SU-DHL-6 (cell line): ENCODE measurements around the gene OR5AR1.

Experiments
- H2AFZ ChIP-seq: fragments of 200-600 bp; sonication (generic); 2 replicates; pipeline ENCODE4 v1.6.1; 2014; ENCODE audit warnings: low read depth, mild to moderate bottlenecking, moderate library complexity, mixed read lengths, antibody characterized with exemption, low read length; ENCODE audit not compliant: severe bottlenecking
- H3F3A ChIP-seq: fragments of 200-600 bp; shearing (Covaris generic); 2 replicates; pipeline ENCODE4 v1.6.0; 2016; ENCODE audit warnings: antibody characterized with exemption, mild to moderate bottlenecking; ENCODE audit not compliant: insufficient read depth
- H3K27ac ChIP-seq: fragments of 200-600 bp; sonication (generic); 2 replicates; pipeline ENCODE4 v1.5.1; 2016; ENCODE audit warnings: low read depth, mild to moderate bottlenecking, low read length, moderate library complexity, mixed read lengths
- H3K27me3 ChIP-seq: fragments of 200-600 bp; sonication (generic), shearing (Covaris generic); 2 replicates; pipeline ENCODE4 v1.6.0; 2014; ENCODE audit warnings: mild to moderate bottlenecking, low read length
- H3K36me3 ChIP-seq: fragments of 200-600 bp; sonication (generic); 2 replicates; pipeline ENCODE4 v1.6.1; 2014; ENCODE audit warnings: mild to moderate bottlenecking, low read length, mixed read lengths
- H3K4me2 ChIP-seq: fragments of 300-600, 200-600 bp; shearing (Covaris generic), sonication (generic); 2 replicates; pipeline ENCODE4 v1.6.0; 2014; ENCODE audit warnings: low read length, low read depth, mild to moderate bottlenecking; ENCODE audit not compliant: poor library complexity, severe bottlenecking
- H3K4me3 ChIP-seq: fragments of 200-600 bp; sonication (generic); 2 replicates; pipeline ENCODE4 v1.5.1; 2014; ENCODE audit warnings: antibody characterized with exemption, low read length, mild to moderate bottlenecking, mixed read lengths; ENCODE audit not compliant: insufficient read depth, poor library complexity, severe bottlenecking
- H3K79me2 ChIP-seq: fragments of 200-600 bp; sonication (generic); 2 replicates; pipeline ENCODE4 v1.6.1; 2014; ENCODE audit warnings: mild to moderate bottlenecking, low read length, moderate library complexity; ENCODE audit not compliant: insufficient read depth
- H3K9ac ChIP-seq: fragments of 200-600 bp; sonication (generic); 2 replicates; pipeline ENCODE4 v1.7.0; 2014; ENCODE audit warnings: mild to moderate bottlenecking, low read length
- H3K9me2 ChIP-seq: fragments of 200-600 bp; sonication (generic); replicated peaks from 2 replicates; pipeline ENCODE4 v1.6.1; 2014; ENCODE audit warnings: low read length; ENCODE audit not compliant: insufficient read depth
- H3K9me3 ChIP-seq: fragments of 200-600 bp; sonication (generic); 2 replicates; pipeline ENCODE4 v1.6.1; 2014; ENCODE audit warnings: low read length, mixed read lengths; ENCODE audit not compliant: insufficient read depth
- H4K20me1 ChIP-seq: fragments of 200-600 bp; sonication (generic); 2 replicates; pipeline ENCODE4 v1.6.1; 2014; ENCODE audit warnings: low read depth, mild to moderate bottlenecking, antibody characterized with exemption, low read length, moderate library complexity, mixed read lengths
- CTCF ChIP-seq: fragments of 200-600 bp; sonication (generic); IDR thresholded peaks from one replicate; pipeline ENCODE4 v1.5.1; 2017; ENCODE audit warnings: antibody characterized with exemption, mild to moderate bottlenecking, low read length, moderate library complexity; ENCODE audit not compliant: insufficient read depth, poor library complexity, severe bottlenecking
- EZH2phosphoT487 ChIP-seq: fragments of 200-600 bp; sonication (generic), shearing (Covaris generic); conservative IDR thresholded peaks from 2 replicates; pipeline ENCODE4 v1.6.1; 2018; ENCODE audit warnings: mild to moderate bottlenecking, antibody characterized with exemption, low read length, moderate library complexity, mixed read lengths

Gene OR5AR1

DNA sequence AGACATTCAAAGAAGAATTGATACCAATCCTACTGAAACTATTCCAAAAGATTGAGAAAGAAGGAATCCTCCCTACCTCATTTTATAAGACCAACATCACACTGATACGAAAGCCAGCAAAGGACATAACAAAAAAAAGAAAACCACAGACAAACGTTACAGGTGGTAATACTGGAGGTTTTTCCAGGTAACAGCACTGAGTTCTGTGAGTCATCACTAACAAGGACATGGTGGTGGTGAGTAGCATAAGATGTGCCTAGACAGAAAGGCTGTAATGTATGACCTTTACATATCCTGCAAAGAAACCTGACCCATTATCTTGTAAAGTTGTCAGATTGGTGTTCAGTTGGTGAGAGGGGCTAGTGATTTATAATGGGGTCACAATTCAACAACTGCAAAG lies 50.7 kb downstream of the OR5AR1 start:
- H3K4me3 ChIP-seq = no peak overlapping the region
- no peak overlapping the region for H3K4me2 ChIP-seq
- no peaks in the 10 kb centered on the region for H3K79me2 ChIP-seq
- no peaks in the 10 kb centered on the region for H3F3A ChIP-seq
- no peaks in the 10 kb centered on the region for H3K27me3 ChIP-seq
- TF ChIP-seq CTCF = no peak
- no peak for TF ChIP-seq EZH2phosphoT487
- no peak overlapping the region for H2AFZ ChIP-seq
- no peaks in the 10 kb centered on the region for H3K9me2 ChIP-seq
- no peak overlapping the region for H3K27ac ChIP-seq
- H4K20me1 ChIP-seq = no peaks in the 10 kb centered on the region
- no peak overlapping the region for H3K9ac ChIP-seq
- H3K36me3 ChIP-seq = no peaks in the 10 kb centered on the region
- H3K9me3 ChIP-seq = no peaks in the 10 kb centered on the region
